Right atrium auricular region (tissue), 2 donors: Measurements from ENCODE around the gene SUCLG1. TPM values are rescaled to one million over a fixed set of nuclear protein-coding genes. Genes with fewer than 3 reads are reported as not detected.

ENCODE experiments used
- DNase-seq: peaks from one replicate; pipeline ENCODE4 v3.0.0-alpha.2; 2019; ENCODE audit warnings: low spot score
- H3K27ac ChIP-seq, 2 donors: fragments of 200-600 bp; sonication (generic); 1 replicate in 1 of 2; 2 replicates in 1 of 2; pipeline ENCODE4 v1.5.1; 2016 to 2019
- H3K27me3 ChIP-seq, 2 donors: fragments of 200-600 bp; sonication (generic); one replicate each; pipeline versions ENCODE4 v1.5.1 to v1.6.0; 2017 to 2019
- H3K36me3 ChIP-seq: fragments of 200-600 bp; sonication (generic); one replicate; pipeline ENCODE4 v1.5.1; 2016
- H3K4me1 ChIP-seq, 2 donors: fragments of 200-600 bp; sonication (generic); one replicate each; pipeline versions ENCODE4 v1.5.1 to v1.6.0; 2017 to 2019
- H3K4me3 ChIP-seq, 2 donors: fragments of 200-600 bp; sonication (generic); 1 replicate in 1 of 2; 2 replicates in 1 of 2; pipeline ENCODE4 v1.5.1; 2017 to 2019; ENCODE audit warnings: mild to moderate bottlenecking in 1 of 2, moderate library complexity in 1 of 2
- H3K9me3 ChIP-seq, 2 donors: fragments of 200-600 bp; sonication (generic); one replicate each; pipeline ENCODE4 v1.5.1; 2019
- total RNA-seq, 2 donors: library from RNA; depleted of rRNA; stranded (reverse); fragments of >200 nt; gene quantifications; one replicate each; pipeline ENCODE4 v1.1.0, GENCODE V29; 2016
- TF ChIP-seq, protein P1 (sequence below), 2 donors: fragments of 200-600 bp; sonication (generic); IDR thresholded peaks; one replicate each; pipeline ENCODE4 v1.5.1; 2019; ENCODE audit warnings: antibody characterized with exemption in 2 of 2

Gene SUCLG1
- total RNA-seq, 2 donors from 2014 or later, result 139 to 197 TPM

- Histone ChIP-seq H3K36me3 (peaks cover 4% of the 10 kb centered on the region), H3K4me3 (no peak overlapping the region), H3K27ac (no peak overlapping the region), H3K27me3 (no peaks in the 10 kb centered on the region), H3K4me1 (peaks cover 0 to 51% of the 10 kb centered on the region in 2 donors), H3K9me3 (no peaks in the 10 kb centered on the region)
- no peak for DNase-seq
- TF ChIP-seq, protein P1, sequence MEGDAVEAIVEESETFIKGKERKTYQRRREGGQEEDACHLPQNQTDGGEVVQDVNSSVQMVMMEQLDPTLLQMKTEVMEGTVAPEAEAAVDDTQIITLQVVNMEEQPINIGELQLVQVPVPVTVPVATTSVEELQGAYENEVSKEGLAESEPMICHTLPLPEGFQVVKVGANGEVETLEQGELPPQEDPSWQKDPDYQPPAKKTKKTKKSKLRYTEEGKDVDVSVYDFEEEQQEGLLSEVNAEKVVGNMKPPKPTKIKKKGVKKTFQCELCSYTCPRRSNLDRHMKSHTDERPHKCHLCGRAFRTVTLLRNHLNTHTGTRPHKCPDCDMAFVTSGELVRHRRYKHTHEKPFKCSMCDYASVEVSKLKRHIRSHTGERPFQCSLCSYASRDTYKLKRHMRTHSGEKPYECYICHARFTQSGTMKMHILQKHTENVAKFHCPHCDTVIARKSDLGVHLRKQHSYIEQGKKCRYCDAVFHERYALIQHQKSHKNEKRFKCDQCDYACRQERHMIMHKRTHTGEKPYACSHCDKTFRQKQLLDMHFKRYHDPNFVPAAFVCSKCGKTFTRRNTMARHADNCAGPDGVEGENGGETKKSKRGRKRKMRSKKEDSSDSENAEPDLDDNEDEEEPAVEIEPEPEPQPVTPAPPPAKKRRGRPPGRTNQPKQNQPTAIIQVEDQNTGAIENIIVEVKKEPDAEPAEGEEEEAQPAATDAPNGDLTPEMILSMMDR (IDR thresholded peaks at IDR 0.05), result no peak
Measured at GRCh38 chr2:84451579-84451978, 7.5 kb downstream of the SUCLG1 start.

DNA sequence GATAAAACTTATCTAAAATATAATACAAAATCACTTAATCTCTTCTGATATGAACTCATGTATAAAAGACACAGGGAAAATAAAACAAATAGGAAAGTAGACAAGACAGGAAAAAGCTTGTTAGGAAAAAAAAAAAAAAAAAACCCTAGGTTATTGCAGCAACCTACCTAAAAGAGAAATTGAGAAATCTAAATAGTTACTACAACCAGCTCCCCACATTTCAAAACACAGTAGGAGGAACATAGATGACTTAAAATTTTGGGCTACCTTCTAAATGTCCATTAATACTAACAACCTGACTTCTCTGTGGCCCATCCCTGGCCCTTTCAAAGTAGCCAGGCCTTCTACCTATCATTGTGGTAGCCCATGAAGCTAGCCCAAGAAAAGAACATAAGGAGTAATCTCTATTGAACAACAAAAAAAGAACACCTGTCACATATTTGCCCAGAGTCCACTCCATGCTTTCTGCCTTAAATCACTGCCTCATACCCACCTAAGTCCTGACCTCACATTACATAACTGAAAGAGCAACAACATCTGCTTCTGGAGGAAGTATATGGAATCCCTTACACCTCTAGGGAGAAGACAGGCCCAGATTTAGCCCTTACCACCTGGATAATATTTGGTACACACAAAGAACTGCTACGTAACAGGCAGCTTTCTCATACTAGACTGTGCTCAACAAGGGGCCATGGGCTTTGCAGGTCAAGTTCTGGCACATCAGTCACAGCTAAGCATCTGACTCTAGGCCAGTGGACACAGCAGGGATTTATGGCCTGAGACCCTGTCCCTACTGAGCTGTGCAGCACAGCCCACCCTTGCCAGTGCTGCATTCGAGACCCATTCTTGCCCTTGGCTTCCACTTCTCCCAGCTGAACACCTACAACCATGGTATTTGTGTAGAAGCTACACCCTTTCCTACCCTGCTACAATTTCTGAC, 8.5 kb downstream of the SUCLG1 start:
- Histone ChIP-seq H3K9me3 (no peaks in the 10 kb centered on the region), H3K27ac (no peak overlapping the region), H3K27me3 (no peaks in the 10 kb centered on the region), H3K4me1 (peaks cover 0 to 45% of the 10 kb centered on the region in 2 donors), H3K36me3 (peaks cover 12% of the 10 kb centered on the region), H3K4me3 (no peak overlapping the region)
- TF ChIP-seq, protein P1 (IDR thresholded peaks at IDR 0.05), result no peak
- no peak for DNase-seq

DNA sequence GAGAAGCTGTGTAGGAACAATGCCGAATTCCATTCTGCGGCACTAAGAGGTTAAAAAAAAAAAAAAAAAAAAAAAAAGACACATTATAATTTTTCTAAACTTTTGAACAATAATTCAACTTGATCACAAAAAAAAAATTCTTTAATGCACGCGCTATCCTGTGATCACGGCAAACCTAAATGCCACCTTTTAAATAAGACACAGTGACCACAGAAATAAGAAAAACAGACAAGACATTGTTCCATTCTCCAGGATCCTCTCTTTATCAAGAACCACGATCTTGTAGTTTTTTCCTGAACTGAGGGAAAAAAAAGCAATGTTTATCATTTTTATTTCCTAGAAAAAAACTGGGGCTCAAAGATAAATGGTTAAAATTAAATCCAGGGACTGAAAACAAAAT, 9.4 kb downstream of the SUCLG1 start:
- no peaks in the 10 kb centered on the region for H3K9me3 ChIP-seq
- peaks cover 16% of the 10 kb centered on the region for H3K36me3 ChIP-seq
- no peak overlapping the region for H3K27ac ChIP-seq
- peaks cover 0 to 45% of the 10 kb centered on the region in 2 donors for H3K4me1 ChIP-seq
- no peaks in the 10 kb centered on the region for H3K27me3 ChIP-seq
- H3K4me3 ChIP-seq, result no peak overlapping the region
- TF ChIP-seq, protein P1 (IDR thresholded peaks at IDR 0.05), result no peak
- DNase-seq, result no peak

DNA sequence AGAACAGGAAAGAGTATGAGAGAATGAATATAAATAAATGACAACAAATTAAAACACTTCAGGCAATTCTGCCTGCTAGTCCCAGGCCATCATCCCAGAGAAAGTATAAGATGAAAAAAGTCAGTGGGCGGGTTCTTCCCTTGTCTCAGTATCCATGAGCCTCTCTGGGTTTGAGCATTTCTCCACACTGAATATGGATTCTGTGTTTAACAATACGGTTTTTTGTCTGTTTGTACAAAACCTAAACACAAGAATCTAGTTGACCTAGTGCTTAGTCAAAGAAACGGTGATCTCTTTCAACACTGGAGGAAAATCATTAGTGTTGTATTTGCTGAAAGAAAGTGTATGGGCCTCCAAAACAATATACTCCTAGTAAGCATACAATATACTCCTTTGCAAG, 10.0 kb downstream of the SUCLG1 start:
- DNase-seq, result no peak
- no peaks in the 10 kb centered on the region for H3K9me3 ChIP-seq
- no peaks in the 10 kb centered on the region for H3K27me3 ChIP-seq
- H3K27ac ChIP-seq, result no peak overlapping the region
- TF ChIP-seq, protein P1 (IDR thresholded peaks at IDR 0.05), result no peak
- H3K36me3 ChIP-seq, result peaks cover 21% of the 10 kb centered on the region
- H3K4me3 ChIP-seq, result no peak overlapping the region
- H3K4me1 ChIP-seq, result peaks cover 0 to 45% of the 10 kb centered on the region in 2 donors

- no peaks in the 10 kb centered on the region for H3K27me3 ChIP-seq
- no peaks in the 10 kb centered on the region for H3K4me1 ChIP-seq
- TF ChIP-seq, protein P1 (IDR thresholded peaks at IDR 0.05), result no peak
- DNase-seq, result no peak
- peaks cover 62% of the 10 kb centered on the region for H3K36me3 ChIP-seq
- no peak overlapping the region for H3K27ac ChIP-seq
- no peak overlapping the region for H3K4me3 ChIP-seq
- H3K9me3 ChIP-seq, result no peaks in the 10 kb centered on the region
Measured at GRCh38 chr2:84443477-84443876, 15.6 kb downstream of the SUCLG1 start.
